Right atrium auricular region (tissue), 2 donors: ENCODE data around the gene ZNF35. TPM values are rescaled to one million over a fixed set of nuclear protein-coding genes. Genes with fewer than 3 reads are reported as not detected.

Experiments used
- DNase-seq: peaks from one replicate; pipeline ENCODE4 v3.0.0-alpha.2; 2019; ENCODE audit warnings: low spot score
- H3K27ac ChIP-seq, 2 donors: fragments of 200-600 bp; sonication (generic); 1 replicate in 1 of 2; 2 replicates in 1 of 2; pipeline ENCODE4 v1.5.1; 2016 to 2019
- H3K27me3 ChIP-seq, 2 donors: fragments of 200-600 bp; sonication (generic); one replicate each; pipeline versions ENCODE4 v1.5.1 to v1.6.0; 2017 to 2019
- H3K36me3 ChIP-seq: fragments of 200-600 bp; sonication (generic); one replicate; pipeline ENCODE4 v1.5.1; 2016
- H3K4me1 ChIP-seq, 2 donors: fragments of 200-600 bp; sonication (generic); one replicate each; pipeline versions ENCODE4 v1.5.1 to v1.6.0; 2017 to 2019
- H3K4me3 ChIP-seq, 2 donors: fragments of 200-600 bp; sonication (generic); 1 replicate in 1 of 2; 2 replicates in 1 of 2; pipeline ENCODE4 v1.5.1; 2017 to 2019; ENCODE audit warnings: mild to moderate bottlenecking in 1 of 2, moderate library complexity in 1 of 2
- H3K9me3 ChIP-seq, 2 donors: fragments of 200-600 bp; sonication (generic); one replicate each; pipeline ENCODE4 v1.5.1; 2019
- total RNA-seq, 2 donors: library from RNA; depleted of rRNA; stranded (reverse); fragments of >200 nt; gene quantifications; one replicate each; pipeline ENCODE4 v1.1.0, GENCODE V29; 2016
- TF ChIP-seq, protein P1 (sequence below), 2 donors: fragments of 200-600 bp; sonication (generic); IDR thresholded peaks; one replicate each; pipeline ENCODE4 v1.5.1; 2019; ENCODE audit warnings: antibody characterized with exemption in 2 of 2

ZNF35 gene
- total RNA-seq, 2 donors from 2014 or later, result 7.9 to 8.4 TPM

DNA sequence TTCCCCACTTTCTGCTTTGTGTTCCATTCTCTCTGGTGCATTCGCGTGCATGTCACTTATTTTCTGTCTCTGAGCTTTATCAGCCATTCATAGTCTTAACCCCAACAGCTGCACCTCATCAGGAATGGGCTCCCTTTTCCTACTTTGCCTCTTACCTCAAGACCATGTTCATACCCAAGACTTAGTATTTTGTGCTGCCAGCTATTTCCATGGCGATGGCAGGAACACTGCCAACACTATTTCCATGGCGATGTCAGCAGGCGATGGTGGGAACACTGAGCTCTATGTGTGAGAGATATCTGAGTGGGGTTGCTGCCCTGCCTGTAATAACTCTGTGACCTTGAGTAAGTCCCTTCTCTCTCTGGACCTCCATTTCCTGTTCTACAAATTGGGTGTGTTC, 5.5 kb downstream of the ZNF35 start:
- H3K27ac ChIP-seq, result no peak overlapping the region
- peaks cover 0 to 7% of the 10 kb centered on the region in 2 donors for H3K4me1 ChIP-seq
- no peak for DNase-seq
- H3K36me3 ChIP-seq, result peaks cover 76% of the 10 kb centered on the region
- no peak overlapping the region for H3K4me3 ChIP-seq
- H3K9me3 ChIP-seq, result peaks cover 0 to 6% of the 10 kb centered on the region in 2 donors
- TF ChIP-seq, protein P1, sequence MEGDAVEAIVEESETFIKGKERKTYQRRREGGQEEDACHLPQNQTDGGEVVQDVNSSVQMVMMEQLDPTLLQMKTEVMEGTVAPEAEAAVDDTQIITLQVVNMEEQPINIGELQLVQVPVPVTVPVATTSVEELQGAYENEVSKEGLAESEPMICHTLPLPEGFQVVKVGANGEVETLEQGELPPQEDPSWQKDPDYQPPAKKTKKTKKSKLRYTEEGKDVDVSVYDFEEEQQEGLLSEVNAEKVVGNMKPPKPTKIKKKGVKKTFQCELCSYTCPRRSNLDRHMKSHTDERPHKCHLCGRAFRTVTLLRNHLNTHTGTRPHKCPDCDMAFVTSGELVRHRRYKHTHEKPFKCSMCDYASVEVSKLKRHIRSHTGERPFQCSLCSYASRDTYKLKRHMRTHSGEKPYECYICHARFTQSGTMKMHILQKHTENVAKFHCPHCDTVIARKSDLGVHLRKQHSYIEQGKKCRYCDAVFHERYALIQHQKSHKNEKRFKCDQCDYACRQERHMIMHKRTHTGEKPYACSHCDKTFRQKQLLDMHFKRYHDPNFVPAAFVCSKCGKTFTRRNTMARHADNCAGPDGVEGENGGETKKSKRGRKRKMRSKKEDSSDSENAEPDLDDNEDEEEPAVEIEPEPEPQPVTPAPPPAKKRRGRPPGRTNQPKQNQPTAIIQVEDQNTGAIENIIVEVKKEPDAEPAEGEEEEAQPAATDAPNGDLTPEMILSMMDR (IDR thresholded peaks at IDR 0.05), result no peak
- H3K27me3 ChIP-seq, result no peaks in the 10 kb centered on the region

DNA sequence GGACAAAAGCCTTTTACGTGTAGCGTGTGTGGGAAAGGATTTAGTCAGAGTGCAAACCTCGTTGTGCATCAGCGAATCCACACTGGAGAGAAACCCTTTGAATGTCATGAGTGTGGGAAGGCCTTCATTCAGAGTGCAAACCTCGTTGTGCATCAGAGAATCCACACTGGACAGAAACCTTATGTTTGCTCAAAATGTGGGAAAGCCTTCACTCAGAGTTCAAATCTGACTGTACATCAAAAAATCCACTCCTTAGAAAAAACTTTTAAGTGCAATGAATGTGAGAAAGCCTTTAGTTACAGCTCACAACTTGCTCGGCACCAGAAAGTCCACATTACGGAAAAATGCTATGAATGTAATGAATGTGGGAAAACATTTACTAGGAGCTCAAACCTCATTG, 10.5 kb downstream of the ZNF35 start:
- H3K27me3 ChIP-seq, result no peaks in the 10 kb centered on the region
- TF ChIP-seq, protein P1 (IDR thresholded peaks at IDR 0.05), result no peak
- H3K27ac ChIP-seq, result no peak overlapping the region
- H3K4me1 ChIP-seq, result no peaks in the 10 kb centered on the region
- H3K9me3 ChIP-seq, result peaks cover 6 to 24% of the 10 kb centered on the region in 2 donors
- H3K4me3 ChIP-seq, result no peak overlapping the region
- peaks cover 66% of the 10 kb centered on the region for H3K36me3 ChIP-seq
- no peak for DNase-seq

DNA sequence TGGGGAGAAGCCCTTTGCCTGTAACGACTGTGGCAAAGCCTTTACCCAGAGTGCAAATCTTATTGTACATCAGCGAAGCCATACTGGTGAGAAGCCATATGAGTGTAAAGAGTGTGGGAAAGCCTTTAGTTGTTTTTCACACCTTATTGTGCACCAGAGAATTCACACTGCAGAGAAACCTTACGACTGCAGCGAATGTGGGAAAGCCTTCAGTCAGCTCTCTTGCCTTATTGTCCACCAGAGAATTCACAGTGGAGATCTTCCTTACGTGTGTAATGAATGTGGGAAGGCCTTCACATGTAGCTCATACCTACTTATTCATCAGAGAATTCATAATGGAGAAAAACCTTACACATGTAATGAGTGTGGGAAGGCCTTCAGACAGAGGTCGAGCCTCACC, 10.9 kb downstream of the ZNF35 start:
- DNase-seq, result no peak
- H3K27ac ChIP-seq, result no peak overlapping the region
- peaks cover 6 to 24% of the 10 kb centered on the region in 2 donors for H3K9me3 ChIP-seq
- no peak overlapping the region for H3K4me3 ChIP-seq
- TF ChIP-seq, protein P1 (IDR thresholded peaks at IDR 0.05), result no peak
- no peaks in the 10 kb centered on the region for H3K4me1 ChIP-seq
- H3K36me3 ChIP-seq, result peaks cover 63% of the 10 kb centered on the region
- no peaks in the 10 kb centered on the region for H3K27me3 ChIP-seq

DNA sequence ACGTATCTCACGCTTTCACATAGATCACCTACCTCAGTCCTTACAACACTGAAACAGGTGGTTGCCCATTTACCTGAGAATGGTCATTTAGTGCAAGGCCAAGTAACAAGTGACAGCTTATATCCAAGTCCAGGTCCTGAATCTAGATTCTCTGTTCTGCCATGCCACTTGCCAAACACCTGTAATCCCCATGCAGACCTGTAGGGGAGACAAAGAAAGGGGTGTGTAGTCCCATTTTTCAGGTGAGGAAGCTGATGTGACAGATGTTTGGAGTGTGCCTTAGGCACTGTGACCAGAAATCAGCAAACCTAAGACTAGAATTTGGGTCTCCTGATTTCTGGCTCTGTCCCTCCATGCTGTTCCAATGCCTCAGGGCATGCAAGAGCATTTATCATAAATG, 12.7 kb downstream of the ZNF35 start:
- Histone ChIP-seq H3K27ac (no peak overlapping the region), H3K4me3 (no peak overlapping the region), H3K27me3 (no peaks in the 10 kb centered on the region), H3K4me1 (no peaks in the 10 kb centered on the region), H3K9me3 (peaks cover 6 to 24% of the 10 kb centered on the region in 2 donors), H3K36me3 (peaks cover 49% of the 10 kb centered on the region)
- DNase-seq, result no peak
- TF ChIP-seq, protein P1 (IDR thresholded peaks at IDR 0.05), result no peak

DNA sequence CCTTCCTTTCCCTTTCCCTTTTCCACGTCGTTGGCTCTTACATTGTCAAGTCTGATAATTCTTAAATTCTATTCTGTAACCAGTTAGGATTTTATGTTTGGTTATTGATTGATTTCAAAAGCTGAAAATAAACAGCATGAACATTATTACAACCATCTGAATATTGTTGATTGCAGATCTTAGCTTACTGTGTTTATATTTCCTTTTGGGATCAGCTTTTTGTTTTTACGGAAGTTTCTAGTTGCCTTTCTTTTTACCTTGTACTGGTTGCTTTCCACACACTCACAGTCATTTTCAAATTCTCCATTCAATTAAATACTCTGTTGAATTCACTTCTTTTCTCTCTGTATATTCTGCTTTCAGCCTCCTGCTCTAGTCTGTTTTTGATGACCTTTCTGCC, 16.6 kb downstream of the ZNF35 start:
- Histone ChIP-seq H3K27me3 (no peaks in the 10 kb centered on the region), H3K4me3 (no peak overlapping the region), H3K36me3 (peaks cover 9% of the 10 kb centered on the region), H3K4me1 (no peaks in the 10 kb centered on the region), H3K27ac (no peak overlapping the region), H3K9me3 (peaks cover 0 to 6% of the 10 kb centered on the region in 2 donors)
- TF ChIP-seq, protein P1 (IDR thresholded peaks at IDR 0.05), result no peak
- DNase-seq, result no peak

DNA sequence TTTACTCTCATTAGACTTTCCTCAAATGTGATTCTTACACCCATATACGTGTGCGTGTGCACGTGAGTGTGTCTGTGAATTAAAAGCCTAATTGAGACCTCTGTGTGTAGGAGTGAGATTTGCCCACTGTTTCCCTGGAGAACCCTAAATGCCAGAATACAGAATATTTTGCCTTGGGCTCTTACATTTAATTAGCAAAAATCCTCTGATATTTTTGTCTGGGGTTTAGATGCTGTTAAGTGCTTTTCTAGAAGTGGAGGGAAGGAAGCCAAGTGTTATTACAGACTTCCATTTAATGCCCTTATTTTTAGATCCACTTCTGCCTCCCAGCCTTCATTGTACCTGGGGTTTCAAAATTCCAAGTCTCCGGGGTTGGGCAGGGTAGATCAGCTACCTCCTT, 17.8 kb downstream of the ZNF35 start:
- no peak overlapping the region for H3K27ac ChIP-seq
- no peaks in the 10 kb centered on the region for H3K4me1 ChIP-seq
- H3K36me3 ChIP-seq, result no peaks in the 10 kb centered on the region
- H3K27me3 ChIP-seq, result no peaks in the 10 kb centered on the region
- no peak overlapping the region for H3K4me3 ChIP-seq
- DNase-seq, result no peak
- no peaks in the 10 kb centered on the region for H3K9me3 ChIP-seq
- TF ChIP-seq, protein P1 (IDR thresholded peaks at IDR 0.05), result no peak
